IMR-90 (cell line): ENCODE results near the gene SYTL1. TPM values are rescaled to one million over a fixed set of nuclear protein-coding genes. Genes with fewer than 3 reads are reported as not detected.

ENCODE experiments used
- ATAC-seq: fragments of 200-7000 bp; cut with Tn5 transposase; 2 replicates; pipeline ENCODE4 v1.9.1; 2020; ENCODE audit warnings: low read depth, mild to moderate bottlenecking, moderate library complexity
- BruUV-seq: library from RNA; stranded (reverse); fragments of 400-500 nt; replicated peaks from 2 replicates; lab custom pipeline; 2021; lab: Mats Ljungman, UMichigan
- CTCF ChIA-PET: fragments of 300-600 bp; formaldehyde crosslinking; extraction: SDS; loops from one replicate; lab custom pipeline; 2021; ENCODE audit warnings: antibody characterized with exemption; lab: Yijun Ruan, JAX
- POLR2A ChIA-PET: fragments of 300-600 bp; sonication (Branson Sonifier 250); formaldehyde crosslinking; loops from one replicate; lab custom pipeline; 2022; ENCODE audit warnings: antibody characterized with exemption; ENCODE audit not compliant: unreplicated experiment; lab: Charles Lee
- DNase-seq: peaks from one replicate; pipeline ENCODE4 v3.0.0; 2013
- H2AFZ ChIP-seq: replicated peaks from 2 replicates; pipeline ENCODE3; 2013; ENCODE audit warnings: low read length, mild to moderate bottlenecking; ENCODE audit not compliant: poor library complexity
- H2AK5ac ChIP-seq: 2 replicates; pipeline ENCODE4 v1.6.1; 2013; ENCODE audit warnings: low read depth, low read length, inconsistent platforms
- H2AK9ac ChIP-seq: replicated peaks from 2 replicates; pipeline ENCODE3; 2013; ENCODE audit warnings: mild to moderate bottlenecking, low read depth, low read length, moderate library complexity; ENCODE audit not compliant: poor library complexity
- H2BK120ac ChIP-seq: 2 replicates; pipeline ENCODE4 v1.6.1; 2013; ENCODE audit warnings: low read depth, low read length, inconsistent platforms
- H2BK15ac ChIP-seq: 3 replicates; pipeline ENCODE4 v1.6.1; 2013; ENCODE audit warnings: low read depth, low read length, inconsistent platforms
- H2BK20ac ChIP-seq: 2 replicates; pipeline ENCODE4 v1.6.1; 2013; ENCODE audit warnings: low read depth, mild to moderate bottlenecking, inconsistent platforms, low read length, moderate library complexity
- H2BK5ac ChIP-seq: 2 replicates; pipeline ENCODE4 v1.6.1; 2013; ENCODE audit warnings: mild to moderate bottlenecking, low read depth, low read length, inconsistent platforms; ENCODE audit not compliant: poor library complexity, severe bottlenecking
- H3K14ac ChIP-seq: replicated peaks from 2 replicates; pipeline ENCODE4 v1.6.1; 2013; ENCODE audit warnings: low read depth, low read length, inconsistent platforms
- H3K18ac ChIP-seq: 2 replicates; pipeline ENCODE4 v1.6.1; 2013; ENCODE audit warnings: low read depth, low read length, control low read depth
- H3K23ac ChIP-seq: 2 replicates; pipeline ENCODE4 v1.6.1; 2013; ENCODE audit warnings: low read depth, low read length, inconsistent platforms
- H3K27ac ChIP-seq: 2 replicates; pipeline ENCODE4 v1.5.1; 2013; ENCODE audit warnings: mild to moderate bottlenecking, control low read depth, low read length; ENCODE audit not compliant: insufficient read depth
- H3K27me3 ChIP-seq: 2 replicates; pipeline ENCODE4 v1.6.1; 2013; ENCODE audit warnings: low read length; ENCODE audit not compliant: control insufficient read depth, insufficient read depth
- H3K36me3 ChIP-seq: 2 replicates; pipeline ENCODE4 v1.6.1; 2013; ENCODE audit warnings: low read length, mixed read lengths; ENCODE audit not compliant: control insufficient read depth, insufficient read depth
- H3K4ac ChIP-seq: 2 replicates; pipeline ENCODE4 v1.6.1; 2013; ENCODE audit warnings: low read depth, low read length, inconsistent platforms
- H3K4me1 ChIP-seq: 2 replicates; pipeline ENCODE4 v1.6.1; 2013; ENCODE audit warnings: low read length, mixed read lengths; ENCODE audit not compliant: control insufficient read depth, insufficient read depth
- H3K4me2 ChIP-seq: 2 replicates; pipeline ENCODE4 v1.6.1; 2013; ENCODE audit warnings: low read depth, mild to moderate bottlenecking, control low read depth, low read length, moderate library complexity
- H3K4me3 ChIP-seq: 2 replicates; pipeline ENCODE4 v1.5.1; 2013; ENCODE audit warnings: low read depth, mild to moderate bottlenecking, control low read depth, low read length, moderate library complexity; ENCODE audit not compliant: insufficient read depth
- H3K56ac ChIP-seq: 2 replicates; pipeline ENCODE4 v1.6.1; 2013; ENCODE audit warnings: low read length, inconsistent platforms; ENCODE audit not compliant: insufficient read depth; ENCODE audit errors: extremely low read depth
- H3K79me1 ChIP-seq, 2 experiments: 2 replicates each; pipeline ENCODE4 v1.6.1; 2013; ENCODE audit warnings: low read length in 2 of 2, inconsistent platforms in 1 of 2, low read depth in 1 of 2
- H3K9ac ChIP-seq: 2 replicates; pipeline ENCODE4 v1.6.1; 2013; ENCODE audit warnings: low read depth, low read length, control low read depth
- H3K9me1 ChIP-seq: 2 replicates; pipeline ENCODE4 v1.6.1; 2013; ENCODE audit warnings: low read length, inconsistent platforms; ENCODE audit not compliant: insufficient read depth
- H3K9me3 ChIP-seq: 2 replicates; pipeline ENCODE4 v1.6.1; 2013; ENCODE audit warnings: low read length; ENCODE audit not compliant: control insufficient read depth, insufficient read depth
- H4K20me1 ChIP-seq: 2 replicates; pipeline ENCODE4 v1.6.1; 2013; ENCODE audit warnings: low read length, inconsistent platforms; ENCODE audit not compliant: insufficient read depth
- H4K5ac ChIP-seq: 2 replicates; pipeline ENCODE4 v1.6.1; 2013; ENCODE audit warnings: mild to moderate bottlenecking, low read depth, low read length, control low read depth
- H4K8ac ChIP-seq, 2 experiments: 2 replicates each; pipeline ENCODE4 v1.6.1; 2013; ENCODE audit warnings: low read depth in 2 of 2, low read length in 2 of 2, control low read depth in 1 of 2, inconsistent platforms in 1 of 2
- H4K91ac ChIP-seq: 2 replicates; pipeline ENCODE4 v1.6.1; 2013; ENCODE audit warnings: low read depth, low read length, inconsistent platforms; ENCODE audit not compliant: insufficient read depth
- FOS ChIP-seq: fragments of 150-350 bp; IDR thresholded peaks from 2 replicates; pipeline ENCODE4 v1.6.1; 2016; ENCODE audit warnings: low read depth, low read length
- MAFK ChIP-seq: IDR thresholded peaks from 2 replicates; pipeline ENCODE4 v1.6.1; 2012; ENCODE audit warnings: low read depth, low read length, improper control_type of control experiment
- NFE2L2 ChIP-seq: fragments of 150-350 bp; IDR thresholded peaks from 2 replicates; pipeline ENCODE4 v1.6.1; 2016; ENCODE audit warnings: low read depth, mild to moderate bottlenecking, low read length
- POLR2A ChIP-seq: IDR thresholded peaks from 2 replicates; pipeline ENCODE4 v1.6.1; 2012; ENCODE audit warnings: mild to moderate bottlenecking, low read depth, low read length
- RFX5 ChIP-seq: IDR thresholded peaks from 2 replicates; pipeline ENCODE4 v1.8.0; 2012; ENCODE audit warnings: low read depth, mild to moderate bottlenecking, low read length, moderate library complexity
- SMC3 ChIP-seq: fragments of 150-350 bp; IDR thresholded peaks from 2 replicates; pipeline ENCODE4 v1.6.1; 2016; ENCODE audit warnings: low read depth, mild to moderate bottlenecking, antibody characterized with exemption, low read length, moderate library complexity
- WGBS, 2 experiments: methylation state at CpG; one replicate each; pipeline versions ENCODE4 v1.1.5 to v1.1.7; 2013; ENCODE audit warnings: missing lambda C conversion rate in 2 of 2; ENCODE audit not compliant: insufficient read length in 1 of 2; ENCODE audit errors: extremely low coverage in 2 of 2; 5-methylcytosine and 5-hydroxymethylcytosine counted together
- dilution Hi-C: fragments of 300-500 bp; cut with HindIII; formaldehyde crosslinking; loops from one replicate; pipeline ENCODE4 v1.14.3; 2018; ENCODE audit warnings: low sequenced_read_pairs; ENCODE audit not compliant: unreplicated experiment
- in situ Hi-C: fragments of 300-500 bp; cut with MboI; formaldehyde crosslinking; loops from 3 replicates; pipeline ENCODE4 v1.14.3; 2019; ENCODE audit warnings: low sequenced_read_pairs, inconsistent platforms, mixed read lengths
- intact Hi-C: fragments of 100-400 bp; cut with micrococcal nuclease; formaldehyde crosslinking; loops from 2 replicates; pipeline ENCODE4 v1.10.0; 2022
- polyA plus RNA-seq, 3 experiments: library from polyadenylated mRNA; depleted of rRNA; stranded (reverse); fragments of >200 nt; gene quantifications; 2 replicates each; pipeline ENCODE4 v1.2.3, GENCODE V29; 2012; ENCODE audit warnings: low replicate concordance in 1 of 3
- total RNA-seq: library from RNA; depleted of rRNA; stranded (reverse); fragments of >200 nt; gene quantifications from 2 replicates; pipeline ENCODE4 v1.2.3, GENCODE V29; 2012
- TF ChIP-seq, protein P1 (sequence below): conservative IDR thresholded peaks from 2 replicates; pipeline ENCODE4 v1.5.1; 2012; ENCODE audit warnings: mild to moderate bottlenecking, low read depth, low read length, improper control_type of control experiment
- TF ChIP-seq, protein P2 (sequence below): fragments of 150-350 bp; IDR thresholded peaks from 2 replicates; pipeline ENCODE4 v1.6.1; 2016; ENCODE audit warnings: low read depth, mild to moderate bottlenecking, low read length, moderate library complexity, borderline replicate concordance

SYTL1 gene
- total and polyA plus RNA-seq, 2 of the 4 experiments (the other 2 are of a cell fraction): 0.18 to 1.0 TPM

DNA sequence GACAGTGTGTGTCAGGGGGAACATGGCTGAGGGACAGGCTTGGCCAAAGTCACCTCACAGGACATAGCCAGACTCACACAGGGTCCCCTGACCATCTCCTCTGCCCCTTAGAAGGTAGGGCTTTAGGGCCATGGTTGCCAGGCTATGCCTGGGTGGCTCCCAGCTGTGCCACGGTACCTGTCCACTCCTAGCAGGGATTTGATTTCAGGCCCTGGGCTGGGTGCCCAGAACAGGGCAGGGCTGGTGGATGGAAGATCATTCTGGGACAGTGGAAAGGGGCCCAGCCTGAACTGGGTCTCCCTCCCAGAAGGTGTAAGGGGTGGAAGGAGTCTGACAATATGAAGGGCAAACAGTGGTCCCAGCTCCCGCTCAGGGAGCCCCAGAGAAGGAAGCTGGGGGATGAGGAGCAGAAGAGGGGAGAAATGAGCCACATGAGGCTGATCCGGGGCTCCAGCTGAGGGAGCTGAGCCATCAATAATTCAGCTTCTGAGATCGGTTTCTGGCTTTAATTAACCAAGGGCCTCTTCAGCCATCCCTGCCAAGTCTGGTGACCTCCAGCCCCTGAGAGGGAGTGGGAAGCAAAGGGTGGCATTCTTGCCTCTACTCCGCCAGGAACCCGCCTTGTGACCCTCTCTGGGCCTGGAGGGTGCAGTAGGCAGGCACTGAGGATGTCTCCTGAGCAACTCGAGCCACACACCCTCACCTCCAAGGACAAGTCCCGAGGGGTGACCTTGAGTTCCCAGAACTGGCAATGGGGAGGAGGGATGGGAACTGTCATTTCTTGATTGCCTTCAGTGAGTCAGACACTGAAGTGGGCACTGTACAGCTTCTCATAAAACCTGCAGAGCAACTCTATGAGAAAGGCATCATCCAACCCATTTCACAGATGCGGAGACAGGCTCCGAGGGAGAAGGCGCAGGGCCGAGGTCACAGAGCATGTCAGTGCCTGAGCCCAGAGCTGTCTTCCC, 39.2 kb downstream of the SYTL1 start:
- Histone ChIP-seq H2AFZ (no peak overlapping the region), H4K5ac (no peak overlapping the region), H3K4me1 (no peaks in the 10 kb centered on the region), H2BK20ac (no peak overlapping the region), H4K20me1 (no peaks in the 10 kb centered on the region; the same call in 1 of the 2 replicates), H2BK5ac (no peak overlapping the region), H3K4me2 (no peak overlapping the region), H2AK5ac (no peak overlapping the region), H3K27me3 (peaks cover 31% of the 10 kb centered on the region), H2BK120ac (no peak overlapping the region), H3K36me3 (no peaks in the 10 kb centered on the region), H3K79me1 (no peaks in the 10 kb centered on the region), H3K27ac (no peak overlapping the region), H3K9me3 (no peaks in the 10 kb centered on the region), H2BK15ac (no peak overlapping the region), H3K4me3 (no peak overlapping the region), H3K18ac (no peak overlapping the region), H3K56ac (no peak overlapping the region), H3K9ac (no peak overlapping the region), H3K23ac (no peak overlapping the region), H2AK9ac (peak overlapping the region; percentile 81), H4K8ac (no peak overlapping the region), H4K91ac (no peak overlapping the region), H3K4ac (no peak overlapping the region), H3K14ac (no peak overlapping the region), H3K9me1 (no peaks in the 10 kb centered on the region)
- ATAC-seq: no peak
- intact Hi-C loops (no loop called here), in situ Hi-C loops (no loop called here), dilution Hi-C loops (no loop called here)
- TF ChIP-seq, protein P1, sequence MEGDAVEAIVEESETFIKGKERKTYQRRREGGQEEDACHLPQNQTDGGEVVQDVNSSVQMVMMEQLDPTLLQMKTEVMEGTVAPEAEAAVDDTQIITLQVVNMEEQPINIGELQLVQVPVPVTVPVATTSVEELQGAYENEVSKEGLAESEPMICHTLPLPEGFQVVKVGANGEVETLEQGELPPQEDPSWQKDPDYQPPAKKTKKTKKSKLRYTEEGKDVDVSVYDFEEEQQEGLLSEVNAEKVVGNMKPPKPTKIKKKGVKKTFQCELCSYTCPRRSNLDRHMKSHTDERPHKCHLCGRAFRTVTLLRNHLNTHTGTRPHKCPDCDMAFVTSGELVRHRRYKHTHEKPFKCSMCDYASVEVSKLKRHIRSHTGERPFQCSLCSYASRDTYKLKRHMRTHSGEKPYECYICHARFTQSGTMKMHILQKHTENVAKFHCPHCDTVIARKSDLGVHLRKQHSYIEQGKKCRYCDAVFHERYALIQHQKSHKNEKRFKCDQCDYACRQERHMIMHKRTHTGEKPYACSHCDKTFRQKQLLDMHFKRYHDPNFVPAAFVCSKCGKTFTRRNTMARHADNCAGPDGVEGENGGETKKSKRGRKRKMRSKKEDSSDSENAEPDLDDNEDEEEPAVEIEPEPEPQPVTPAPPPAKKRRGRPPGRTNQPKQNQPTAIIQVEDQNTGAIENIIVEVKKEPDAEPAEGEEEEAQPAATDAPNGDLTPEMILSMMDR: no peak
- TF ChIP-seq POLR2A: no peak
- TF ChIP-seq, protein P2, sequence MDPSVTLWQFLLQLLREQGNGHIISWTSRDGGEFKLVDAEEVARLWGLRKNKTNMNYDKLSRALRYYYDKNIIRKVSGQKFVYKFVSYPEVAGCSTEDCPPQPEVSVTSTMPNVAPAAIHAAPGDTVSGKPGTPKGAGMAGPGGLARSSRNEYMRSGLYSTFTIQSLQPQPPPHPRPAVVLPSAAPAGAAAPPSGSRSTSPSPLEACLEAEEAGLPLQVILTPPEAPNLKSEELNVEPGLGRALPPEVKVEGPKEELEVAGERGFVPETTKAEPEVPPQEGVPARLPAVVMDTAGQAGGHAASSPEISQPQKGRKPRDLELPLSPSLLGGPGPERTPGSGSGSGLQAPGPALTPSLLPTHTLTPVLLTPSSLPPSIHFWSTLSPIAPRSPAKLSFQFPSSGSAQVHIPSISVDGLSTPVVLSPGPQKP: no peak
- TF ChIP-seq SMC3: no peak
- TF ChIP-seq FOS: no peak
- TF ChIP-seq NFE2L2: no peak
- TF ChIP-seq RFX5: no peak
- TF ChIP-seq MAFK: no peak
- 55% methylated on average over 2 of the region's 12 CpGs; no CpG with 5 or more reads in 1 of the 2 experiments for WGBS, 2 experiments
- BruUV-seq: no TSS peak
- ChIA-PET POLR2A (no interaction called here), CTCF (interaction anchor here (0.8 kb wide), 1 partner anchor 14 kb away, joined by 3 read pairs; the partner anchor contains the start of gene MAP3K6)
- DNase-seq: no peak
